ENCODE measurements around the gene CFAP74. TPM values are rescaled to one million over a fixed set of nuclear protein-coding genes. Genes with fewer than 3 reads are reported as not detected.

Gene CFAP74
- total and polyA plus RNA-seq, 2 of the 13 experiments (the other 11 are each of a cell fraction or from before 2014, with no cell fraction given) = 0.27 to 0.62 TPM

- no peak for TF ChIP-seq NR3C1 (CRISPR knock-in tag; IDR thresholded peaks at IDR 0.05)
- TF ChIP-seq ZNF770 (CRISPR knock-in tag; IDR thresholded peaks at IDR 0.05) = no peak
- peak; percentile 75 for TF ChIP-seq GABPB1 (CRISPR knock-in tag; IDR thresholded peaks at IDR 0.05)
- TF ChIP-seq, protein P1, sequence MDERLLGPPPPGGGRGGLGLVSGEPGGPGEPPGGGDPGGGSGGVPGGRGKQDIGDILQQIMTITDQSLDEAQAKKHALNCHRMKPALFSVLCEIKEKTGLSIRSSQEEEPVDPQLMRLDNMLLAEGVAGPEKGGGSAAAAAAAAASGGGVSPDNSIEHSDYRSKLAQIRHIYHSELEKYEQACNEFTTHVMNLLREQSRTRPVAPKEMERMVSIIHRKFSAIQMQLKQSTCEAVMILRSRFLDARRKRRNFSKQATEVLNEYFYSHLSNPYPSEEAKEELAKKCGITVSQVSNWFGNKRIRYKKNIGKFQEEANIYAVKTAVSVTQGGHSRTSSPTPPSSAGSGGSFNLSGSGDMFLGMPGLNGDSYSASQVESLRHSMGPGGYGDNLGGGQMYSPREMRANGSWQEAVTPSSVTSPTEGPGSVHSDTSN (CRISPR knock-in tag; IDR thresholded peaks at IDR 0.05) = no peak
- TF ChIP-seq TOE1 (CRISPR knock-in tag; IDR thresholded peaks at IDR 0.05) = no peak
- TF ChIP-seq NRL (CRISPR knock-in tag; IDR thresholded peaks at IDR 0.05; ENCODE audit: borderline replicate concordance) = no peak
- TF ChIP-seq UBTF (CRISPR knock-in tag; IDR thresholded peaks at IDR 0.05) = 0 out of 2 replicates have a peak, but pooled peaks have one; percentile 64
- no peak for TF ChIP-seq HMG20A (CRISPR knock-in tag; IDR thresholded peaks at IDR 0.05; ENCODE audit: borderline replicate concordance)
- no peak for TF ChIP-seq CREB1 (IDR thresholded peaks at IDR 0.05)
- no peak for TF ChIP-seq CREB1 (CRISPR knock-in tag; IDR thresholded peaks at IDR 0.05)
- TF ChIP-seq CHD4 (IDR thresholded peaks at IDR 0.05; ENCODE audit: borderline replicate concordance, low read length) = no peak
- no peak for TF ChIP-seq SRSF4 (IDR thresholded peaks at IDR 0.05; ENCODE audit: low read depth, low read length, poor library complexity, severe bottlenecking)
- TF ChIP-seq ZNF790 (CRISPR knock-in tag; IDR thresholded peaks at IDR 0.05; ENCODE audit: borderline replicate concordance) = no peak
- TF ChIP-seq BRCA1 (CRISPR knock-in tag; IDR thresholded peaks at IDR 0.05) = no peak
- TF ChIP-seq PHF5A (CRISPR knock-in tag; IDR thresholded peaks at IDR 0.05; ENCODE audit: low read depth, unreplicated experiment) = no peak
- TF ChIP-seq ZNF337 (CRISPR knock-in tag; IDR thresholded peaks at IDR 0.05; ENCODE audit: borderline replicate concordance, low read depth) = no peak
- no peak for TF ChIP-seq MBD4 (IDR thresholded peaks at IDR 0.05; ENCODE audit: borderline replicate concordance, low read length)
- TF ChIP-seq, protein P2, sequence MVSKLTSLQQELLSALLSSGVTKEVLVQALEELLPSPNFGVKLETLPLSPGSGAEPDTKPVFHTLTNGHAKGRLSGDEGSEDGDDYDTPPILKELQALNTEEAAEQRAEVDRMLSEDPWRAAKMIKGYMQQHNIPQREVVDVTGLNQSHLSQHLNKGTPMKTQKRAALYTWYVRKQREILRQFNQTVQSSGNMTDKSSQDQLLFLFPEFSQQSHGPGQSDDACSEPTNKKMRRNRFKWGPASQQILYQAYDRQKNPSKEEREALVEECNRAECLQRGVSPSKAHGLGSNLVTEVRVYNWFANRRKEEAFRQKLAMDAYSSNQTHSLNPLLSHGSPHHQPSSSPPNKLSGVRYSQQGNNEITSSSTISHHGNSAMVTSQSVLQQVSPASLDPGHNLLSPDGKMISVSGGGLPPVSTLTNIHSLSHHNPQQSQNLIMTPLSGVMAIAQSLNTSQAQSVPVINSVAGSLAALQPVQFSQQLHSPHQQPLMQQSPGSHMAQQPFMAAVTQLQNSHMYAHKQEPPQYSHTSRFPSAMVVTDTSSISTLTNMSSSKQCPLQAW (CRISPR knock-in tag; IDR thresholded peaks at IDR 0.05) = peak; percentile 86
Measured at GRCh38 chr1:1943834-1944570, 59.6 kb downstream of the CFAP74 start (continued).

Measured in HepG2 (cell line).